GM19239 (cell line): ENCODE measurements around the gene CDC34.

Experiments used
- DNase-seq: peaks from one replicate; pipeline ENCODE4 v3.0.0; 2011; ENCODE audit warnings: low spot score; ENCODE audit not compliant: insufficient read length
- FAIRE-seq: peaks from 2 replicates; lab custom pipeline; 2011; peaks lifted over from hg19 to GRCh38; lab: Jason Lieb, UNC

CDC34 gene

GRCh38 chr19:496986-497385 is 34.6 kb upstream of the CDC34 start:
- FAIRE-seq = no peak

GRCh38 chr19:497491-497868 is 34.1 kb upstream of the CDC34 start:
- no peak for FAIRE-seq
- DNase-seq = no peak

More at GRCh38 chr19:496986-497385, 34.6 kb upstream of the CDC34 start:
- no peak for DNase-seq

- no peak for FAIRE-seq
- no peak for DNase-seq
Observed at GRCh38 chr19:497869-498510, 33.6 kb upstream of the CDC34 start.

GRCh38 chr19:498511-498891 is 33.1 kb upstream of the CDC34 start:
- FAIRE-seq (no peak), DNase-seq (no peak)

GRCh38 chr19:498977-499623 is 32.5 kb upstream of the CDC34 start:
- FAIRE-seq (no peak), DNase-seq (no peak)

- no peak for DNase-seq
- no peak for FAIRE-seq
Observed at GRCh38 chr19:501646-502045, 29.9 kb upstream of the CDC34 start.

GRCh38 chr19:504616-505015 is 26.9 kb upstream of the CDC34 start:
- no peak for DNase-seq
- FAIRE-seq = no peak

- FAIRE-seq (peak; percentile 96), DNase-seq (peak; percentile 98)
Observed at GRCh38 chr19:506404-507285, 24.9 kb upstream of the CDC34 start.

GRCh38 chr19:507286-508203 is 24.0 kb upstream of the CDC34 start, which contains the start of gene TPGS1:
Gene TPGS1 (plus strand): TSS chr19:507497. CDS start chr19:507507, 10 bp downstream.
- FAIRE-seq = peak; percentile 68
- peak; percentile 71 for DNase-seq

GRCh38 chr19:508204-509150 is 23.1 kb upstream of the CDC34 start:
- FAIRE-seq (no peak), DNase-seq (no peak)

GRCh38 chr19:510606-511100 is 20.9 kb upstream of the CDC34 start:
- DNase-seq (peak; percentile 93), FAIRE-seq (peak; percentile 94)

- DNase-seq = no peak
- no peak for FAIRE-seq
Observed at GRCh38 chr19:511101-511851, 20.3 kb upstream of the CDC34 start.

GRCh38 chr19:512547-513365 is 18.8 kb upstream of the CDC34 start:
- FAIRE-seq = no peak
- no peak for DNase-seq

- FAIRE-seq = no peak
Observed at GRCh38 chr19:513368-514165, 18.0 kb upstream of the CDC34 start.

GRCh38 chr19:514166-514663 is 17.3 kb upstream of the CDC34 start:
- FAIRE-seq = no peak

More at GRCh38 chr19:513368-514165, 18.0 kb upstream of the CDC34 start:
- no peak for DNase-seq

More at GRCh38 chr19:514166-514663, 17.3 kb upstream of the CDC34 start:
- DNase-seq = no peak
